ENCODE measurements around the gene ITM2B. TPM values are rescaled to one million over a fixed set of nuclear protein-coding genes. Genes with fewer than 3 reads are reported as not detected.
A peak's percentile ranks its signal among the peaks of the same experiment; 100 is the strongest.
"Not testable (repeated sequence)": the region's sequence is repeated elsewhere in the genome, so short reads cannot be mapped to it uniquely, and the experiment has no call there.

The ITM2B gene
- total and polyA plus RNA-seq, 2 experiments from 2014 or later: 139 to 318 TPM

DNA sequence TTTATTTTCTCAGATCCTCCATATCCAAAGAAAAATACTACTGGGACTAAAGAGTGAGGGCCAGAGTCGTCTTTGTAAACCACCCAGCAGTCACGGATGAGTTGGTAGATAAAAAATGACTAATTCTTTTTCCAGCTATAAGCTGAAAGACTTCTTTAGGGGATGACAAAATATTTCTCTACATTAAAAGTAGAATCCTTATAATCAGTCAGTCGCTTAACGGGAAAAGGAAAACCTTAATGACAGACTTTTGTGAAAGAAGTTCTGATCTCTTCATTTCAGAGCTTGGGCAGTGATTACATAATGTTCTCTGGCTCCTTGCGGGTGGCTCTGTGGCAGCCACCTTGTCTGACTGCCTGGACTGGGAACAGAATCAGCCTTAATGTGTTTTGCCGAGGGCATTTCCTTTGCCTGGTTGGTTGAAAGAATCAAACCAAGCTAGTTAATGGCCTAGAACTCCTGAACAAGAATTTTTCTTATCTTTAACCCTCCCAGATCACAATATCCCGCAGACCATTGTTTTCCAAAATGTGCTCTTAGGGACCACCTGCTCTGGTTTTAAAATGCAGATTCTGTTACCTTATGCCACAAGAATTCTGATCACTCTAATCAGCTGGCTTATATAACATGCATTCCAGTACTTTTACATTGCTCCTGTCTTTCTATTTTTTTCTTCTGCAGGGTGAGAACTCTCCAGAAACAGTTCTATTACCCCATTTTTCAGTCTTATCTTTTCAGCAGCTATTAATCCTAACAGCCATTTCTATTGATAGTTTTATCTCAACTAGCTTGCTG is 2.5 kb downstream of the ITM2B start:
- peak overlapping the region; percentile 71 for H3K27ac Mint-ChIP-seq
- peaks cover 6% of the 10 kb centered on the region for H3K27me3 Mint-ChIP-seq (ENCODE audit: insufficient read depth, low read depth, poor library complexity)
- TF ChIP-seq NANOG (IDR thresholded peaks at IDR 0.05; ENCODE audit: borderline replicate concordance) (peak; percentile 66; the same call in 1 of the 2 replicates), STAT1 (IDR thresholded peaks at IDR 0.05; ENCODE audit: unreplicated experiment) (no peak)
- Histone ChIP-seq H3K27me3 (ENCODE audit: insufficient read depth) (peaks cover 4% of the 10 kb centered on the region; the same call in 1 of the 2 replicates), H3K4me1 (ENCODE audit: insufficient read depth) (peaks cover 54% of the 10 kb centered on the region), H3F3A (replicated peaks; ENCODE audit: low read depth) (no peaks in the 10 kb centered on the region), H4K20me1 (replicated peaks; ENCODE audit: insufficient read depth) (no peaks in the 10 kb centered on the region; the same call in 1 of the 2 replicates), H3K4me3 (peak overlapping the region; percentile 85), H3K4me2 (peak overlapping the region; percentile 84), H3K27ac (ENCODE audit: low read depth) (peak overlapping the region; percentile 80), H2AFZ (no peak overlapping the region), H3K36me3 (ENCODE audit: insufficient read depth) (no peaks in the 10 kb centered on the region), H3K9me2 (ENCODE audit: insufficient read depth) (no peaks in the 10 kb centered on the region), H3K79me2 (replicated peaks; ENCODE audit: insufficient read depth) (peaks cover 62% of the 10 kb centered on the region)
- H3K9me3 Mint-ChIP-seq: no peaks in the 10 kb centered on the region
- peak; percentile 65 for DNase-seq (ENCODE audit: low spot score)
- peak; percentile 8 for ATAC-seq
- peaks cover 49% of the 10 kb centered on the region for H3K4me1 Mint-ChIP-seq
- H3K4me3 Mint-ChIP-seq: peak overlapping the region; percentile 96
- peaks cover 5% of the 10 kb centered on the region for H3K36me3 Mint-ChIP-seq (ENCODE audit: low read depth)

DNA sequence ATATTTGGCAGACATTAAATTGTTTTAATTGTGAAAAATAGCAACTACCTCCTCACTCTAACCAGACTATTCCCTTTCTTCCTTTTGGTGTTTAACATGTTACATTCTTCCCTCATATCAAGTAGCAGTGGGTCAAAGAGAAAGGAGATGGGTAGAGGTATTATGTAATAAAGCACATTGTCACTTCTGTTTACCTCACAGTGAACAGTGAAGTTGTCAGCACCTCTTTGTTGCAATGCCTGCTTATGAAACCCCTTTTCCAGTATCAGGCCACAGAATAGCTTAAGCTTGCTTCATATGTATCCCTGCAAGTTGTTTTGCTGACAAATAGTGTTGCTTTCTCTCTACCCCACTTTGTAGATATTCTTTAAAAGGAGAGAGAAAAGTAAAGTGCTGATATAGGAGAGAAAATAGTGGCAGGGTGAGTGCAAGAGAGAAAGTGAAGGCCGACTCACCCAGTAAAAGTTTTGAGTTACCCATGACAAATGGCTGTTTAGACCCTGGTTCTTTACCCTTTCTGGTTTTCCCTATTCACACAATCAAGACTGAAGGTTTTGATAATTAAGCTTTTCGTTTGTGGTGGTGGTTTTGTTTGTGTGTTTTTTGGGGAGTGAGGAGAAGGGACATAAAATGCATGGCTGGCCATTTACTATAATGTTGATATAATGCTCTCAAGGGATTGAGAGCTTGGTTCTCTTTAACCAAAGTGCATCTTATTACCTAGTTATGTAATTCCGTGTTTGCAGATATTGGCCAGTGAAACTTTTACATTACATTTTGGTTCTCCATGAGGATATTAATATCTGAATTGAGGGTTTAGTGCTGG is 3.7 kb downstream of the ITM2B start:
- Histone ChIP-seq H4K20me1 (replicated peaks; ENCODE audit: insufficient read depth) (peaks cover 3% of the 10 kb centered on the region; the same call in 1 of the 2 replicates), H3K4me2 (peak overlapping the region; percentile 84), H3K4me3 (peak overlapping the region; percentile 85), H2AFZ (no peak overlapping the region), H3F3A (replicated peaks; ENCODE audit: low read depth) (no peaks in the 10 kb centered on the region), H3K27ac (ENCODE audit: low read depth) (peak overlapping the region; percentile 43), H3K27me3 (ENCODE audit: insufficient read depth) (peaks cover 1% of the 10 kb centered on the region; the same call in 1 of the 2 replicates), H3K36me3 (ENCODE audit: insufficient read depth) (no peaks in the 10 kb centered on the region), H3K79me2 (replicated peaks; ENCODE audit: insufficient read depth) (peaks cover 74% of the 10 kb centered on the region), H3K9me2 (ENCODE audit: insufficient read depth) (no peaks in the 10 kb centered on the region), H3K4me1 (ENCODE audit: insufficient read depth) (peaks cover 54% of the 10 kb centered on the region)
- Mint-ChIP-seq H3K4me3 (peak overlapping the region; percentile 50; the same call in 2 of the 3 replicates), H3K36me3 (ENCODE audit: low read depth) (peaks cover 10% of the 10 kb centered on the region), H3K27me3 (ENCODE audit: insufficient read depth, low read depth, poor library complexity) (peaks cover 6% of the 10 kb centered on the region), H3K9me3 (no peaks in the 10 kb centered on the region), H3K4me1 (peaks cover 47% of the 10 kb centered on the region), H3K27ac (peak overlapping the region; percentile 16; the same call in 1 of the 2 replicates)
- ATAC-seq (no peak), DNase-seq (ENCODE audit: low spot score) (no peak)
- TF ChIP-seq POLR2AphosphoS5 (IDR thresholded peaks at IDR 0.05; ENCODE audit: low read depth) (no peak), EZH2 (IDR thresholded peaks at IDR 0.05; ENCODE audit: low read depth, unreplicated experiment) (no peak), CREB1 (CRISPR knock-in tag; IDR thresholded peaks at IDR 0.05; ENCODE audit: low read depth) (no peak), EZH2phosphoT487 (IDR thresholded peaks at IDR 0.05; ENCODE audit: unreplicated experiment) (no peak), NANOG (IDR thresholded peaks at IDR 0.05; ENCODE audit: borderline replicate concordance) (no peak), ZNF114 (CRISPR knock-in tag; IDR thresholded peaks at IDR 0.05) (no peak)

DNA sequence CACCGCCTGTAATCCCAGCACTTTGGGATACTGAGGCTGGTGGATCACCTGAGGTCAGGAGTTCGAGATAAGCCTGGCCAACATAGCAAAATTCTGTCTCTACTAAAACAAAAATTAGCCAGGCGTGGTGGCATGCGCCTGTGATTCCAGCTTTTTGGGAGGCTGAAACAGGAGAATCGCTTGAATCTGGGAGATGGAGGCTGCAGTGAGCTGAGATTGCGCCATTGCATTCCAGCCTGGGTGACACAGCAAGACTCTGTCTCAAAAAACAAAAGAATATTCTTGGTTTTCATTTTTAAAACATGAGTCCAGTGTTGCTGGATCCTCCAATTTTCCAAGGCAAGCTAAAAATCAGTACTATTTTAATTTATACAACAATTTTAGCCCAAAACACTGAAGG is 6.4 kb downstream of the ITM2B start:
- not testable (repeated sequence) for H2AFZ ChIP-seq; H3F3A ChIP-seq (replicated peaks; ENCODE audit: low read depth); H3K27ac ChIP-seq (ENCODE audit: low read depth); H3K4me3 Mint-ChIP-seq; ATAC-seq; H3K4me3 ChIP-seq; H4K20me1 ChIP-seq (replicated peaks; ENCODE audit: insufficient read depth); H3K9me2 ChIP-seq (ENCODE audit: insufficient read depth); H3K27me3 Mint-ChIP-seq (ENCODE audit: insufficient read depth, low read depth, poor library complexity); H3K9me3 Mint-ChIP-seq; H3K4me2 ChIP-seq; H3K36me3 ChIP-seq (ENCODE audit: insufficient read depth); DNase-seq (ENCODE audit: low spot score); H3K27ac Mint-ChIP-seq; H3K27me3 ChIP-seq (ENCODE audit: insufficient read depth)
- peaks cover 36% of the 10 kb centered on the region for H3K4me1 Mint-ChIP-seq
- Histone ChIP-seq H3K4me1 (ENCODE audit: insufficient read depth) (peaks cover 46% of the 10 kb centered on the region), H3K79me2 (replicated peaks; ENCODE audit: insufficient read depth) (peaks cover 88% of the 10 kb centered on the region)
- peaks cover 10% of the 10 kb centered on the region; the same call in 2 of the 3 replicates for H3K36me3 Mint-ChIP-seq (ENCODE audit: low read depth)

All from GM23338 (cell line).